Measurements from ENCODE around the gene DLL4.

DNA sequence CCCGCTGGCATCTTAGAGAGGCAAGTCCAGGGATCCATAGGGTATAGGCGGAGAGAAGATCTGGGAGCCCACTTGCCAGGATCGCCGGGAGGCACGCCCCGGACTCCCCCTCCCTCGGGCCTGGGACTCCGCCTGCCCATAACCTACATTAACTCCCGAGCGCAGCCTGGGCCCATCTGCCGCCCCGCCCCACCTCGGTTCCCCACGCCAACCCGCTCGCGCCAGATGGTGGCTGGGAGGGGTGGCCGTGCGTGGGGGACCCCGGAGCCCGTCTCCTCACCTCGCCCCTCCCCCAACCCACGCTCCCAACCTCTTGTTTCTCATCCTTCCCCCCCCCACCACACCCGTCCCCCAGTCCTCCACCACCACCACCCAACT is 1.7 kb upstream of the DLL4 start:
- TF ChIP-seq POLR2A (IDR thresholded peaks at IDR 0.05) = no peak
- TF ChIP-seq CTCF (IDR thresholded peaks at IDR 0.05) = no peak

All from heart left ventricle (tissue), 13 donors.